WI38 (cell line): ENCODE data around the gene LYRM1.
"Not testable (repeated sequence)": the region's sequence is repeated elsewhere in the genome, so short reads cannot be mapped to it uniquely, and the experiment has no call there.

Experiments
- H3K4me3 ChIP-seq: 2 replicates; pipeline ENCODE4 v1.5.1; 2011; ENCODE audit warnings: low read depth, mild to moderate bottlenecking, control low read depth, low read length
- CTCF ChIP-seq: IDR thresholded peaks from 2 replicates; pipeline ENCODE4 v1.5.1; 2012; ENCODE audit warnings: low read depth, mild to moderate bottlenecking, control low read depth, low read length

The LYRM1 gene

GRCh38 chr16:20957153-20957552 lies 56.6 kb downstream of the LYRM1 start:
- no peak for TF ChIP-seq CTCF
- H3K4me3 ChIP-seq: no peak overlapping the region

GRCh38 chr16:20960899-20961298 lies 60.3 kb downstream of the LYRM1 start:
- no peak for TF ChIP-seq CTCF
- H3K4me3 ChIP-seq: no peak overlapping the region

GRCh38 chr16:20968765-20969164 lies 68.2 kb downstream of the LYRM1 start:
- no peak overlapping the region for H3K4me3 ChIP-seq
- TF ChIP-seq CTCF: no peak

GRCh38 chr16:20969386-20969785 lies 68.8 kb downstream of the LYRM1 start:
- no peak overlapping the region for H3K4me3 ChIP-seq
- TF ChIP-seq CTCF: no peak

GRCh38 chr16:20971401-20971800 lies 70.8 kb downstream of the LYRM1 start:
- TF ChIP-seq CTCF: no peak

GRCh38 chr16:20973201-20973600 lies 72.6 kb downstream of the LYRM1 start:
- not testable (repeated sequence) for H3K4me3 ChIP-seq

More at GRCh38 chr16:20971401-20971800, 70.8 kb downstream of the LYRM1 start:
- no peak overlapping the region for H3K4me3 ChIP-seq
